ENCODE results near the gene GAPVD1. TPM values are rescaled to one million over a fixed set of nuclear protein-coding genes. Genes with fewer than 3 reads are reported as not detected.
"Not testable (repeated sequence)": the region's sequence is repeated elsewhere in the genome, so short reads cannot be mapped to it uniquely, and the experiment has no call there.

GAPVD1 gene
- total RNA-seq, 4 donors from 2014 or later, result 56.8 to 66.6 (median 63.9) TPM

- Histone ChIP-seq H3K4me3 (no peak overlapping the region), H3K36me3 (peaks cover 0 to 17% (median 0%) of the 10 kb centered on the region in 3 donors), H3K27me3 (no peaks in the 10 kb centered on the region), H3K9me3 (no peaks in the 10 kb centered on the region), H3K4me1 (peaks cover 0 to 41% (median 0%) of the 10 kb centered on the region in 4 donors), H3K27ac (peak overlapping the region in 1 of 4 donors; percentile 20)
- DNase-seq (ENCODE audit: low spot score in 2 of 2), result no peak
- TF ChIP-seq CTCF (IDR thresholded peaks at IDR 0.05) (no peak), EP300 (IDR thresholded peaks at IDR 0.05) (no peak), POLR2A (IDR thresholded peaks at IDR 0.05) (no peak)
- 66 to 78% methylated on average over 3 of the region's 3 CpGs for WGBS, 2 donors
Observed at GRCh38 chr9:125296843-125297372, 35.3 kb downstream of the GAPVD1 start.

GRCh38 chr9:125297917-125298316 lies 36.3 kb downstream of the GAPVD1 start:
- H3K9me3 ChIP-seq, result no peaks in the 10 kb centered on the region
- 95 to 98% methylated on average over 7 of the region's 7 CpGs for WGBS, 2 donors
- no peak overlapping the region for H3K27ac ChIP-seq
- TF ChIP-seq CTCF (IDR thresholded peaks at IDR 0.05) (no peak), POLR2A (IDR thresholded peaks at IDR 0.05) (no peak), EP300 (IDR thresholded peaks at IDR 0.05) (no peak)
- DNase-seq (ENCODE audit: low spot score in 2 of 2), result no peak
- H3K4me1 ChIP-seq, result peaks cover 0 to 36% (median 0%) of the 10 kb centered on the region in 4 donors
- H3K36me3 ChIP-seq, result peaks cover 0 to 27% (median 3%) of the 10 kb centered on the region in 3 donors
- H3K4me3 ChIP-seq, result no peak overlapping the region
- no peaks in the 10 kb centered on the region for H3K27me3 ChIP-seq

- Histone ChIP-seq H3K4me3 (no peak overlapping the region), H3K36me3 (peaks cover 0 to 59% (median 3%) of the 10 kb centered on the region in 3 donors), H3K9me3 (no peaks in the 10 kb centered on the region), H3K27me3 (no peaks in the 10 kb centered on the region), H3K27ac (no peak overlapping the region), H3K4me1 (peaks cover 0 to 23% (median 0%) of the 10 kb centered on the region in 4 donors)
- TF ChIP-seq EP300 (IDR thresholded peaks at IDR 0.05) (no peak), POLR2A (IDR thresholded peaks at IDR 0.05) (no peak)
- 97 to 100% methylated on average over 2 of the region's 2 CpGs for WGBS, 2 donors
- DNase-seq (ENCODE audit: low spot score in 2 of 2), result no peak
Observed at GRCh38 chr9:125302241-125302640, 40.6 kb downstream of the GAPVD1 start.

GRCh38 chr9:125304273-125304672 lies 42.6 kb downstream of the GAPVD1 start:
- WGBS, 2 donors, result 93 to 96% methylated on average over 2 of the region's 2 CpGs
- no peak for TF ChIP-seq CTCF (IDR thresholded peaks at IDR 0.05)
- TF ChIP-seq POLR2A (IDR thresholded peaks at IDR 0.05), result no peak
- no peak for TF ChIP-seq EP300 (IDR thresholded peaks at IDR 0.05)
- peaks cover 0 to 17% (median 0%) of the 10 kb centered on the region in 4 donors for H3K4me1 ChIP-seq
- H3K27me3 ChIP-seq, result no peaks in the 10 kb centered on the region
- no peak overlapping the region for H3K4me3 ChIP-seq
- peaks cover 0 to 74% (median 3%) of the 10 kb centered on the region in 3 donors for H3K36me3 ChIP-seq
- no peaks in the 10 kb centered on the region for H3K9me3 ChIP-seq
- H3K27ac ChIP-seq, result no peak overlapping the region
- no peak for DNase-seq (ENCODE audit: low spot score in 2 of 2)

- H3K4me3 ChIP-seq, result no peak overlapping the region
- H3K27me3 ChIP-seq, result no peaks in the 10 kb centered on the region
- H3K36me3 ChIP-seq, result peaks cover 0 to 93% (median 8%) of the 10 kb centered on the region in 3 donors
- 95 to 96% methylated on average over 2 of the region's 2 CpGs for WGBS, 2 donors
- no peaks in the 10 kb centered on the region for H3K4me1 ChIP-seq
- DNase-seq (ENCODE audit: low spot score in 2 of 2), result no peak
- H3K27ac ChIP-seq, result no peak overlapping the region
- TF ChIP-seq CTCF (IDR thresholded peaks at IDR 0.05), result no peak
- H3K9me3 ChIP-seq, result peaks cover 0 to 9% (median 0%) of the 10 kb centered on the region in 4 donors
Observed at GRCh38 chr9:125312411-125312810, 50.8 kb downstream of the GAPVD1 start.

GRCh38 chr9:125316359-125316758 lies 54.7 kb downstream of the GAPVD1 start:
- H3K27ac ChIP-seq; DNase-seq (ENCODE audit: low spot score in 2 of 2); H3K27me3 ChIP-seq; H3K4me1 ChIP-seq; H3K4me3 ChIP-seq: not testable (repeated sequence)
- WGBS, 2 donors, result 82 to 91% methylated on average over 3 of the region's 3 CpGs
- Histone ChIP-seq H3K9me3 (peaks cover 0 to 27% (median 3%) of the 10 kb centered on the region in 4 donors), H3K36me3 (peaks cover 0 to 99% (median 8%) of the 10 kb centered on the region in 3 donors)
